ENCODE measurements around the gene EGFL8. TPM values are rescaled to one million over a fixed set of nuclear protein-coding genes. Genes with fewer than 3 reads are reported as not detected.

Gene EGFL8
- total RNA-seq (2022) (18.8 and 20.2 TPM in 2 replicates), Bru-seq, nascent RNA (percentile 68 among the genes with signal in this experiment), BruChase-seq, experiment 1, labeled RNA remaining after a 6-hour chase (percentile 73 among the genes with signal in this experiment), BruChase-seq, experiment 2, labeled RNA remaining after a 2-hour chase (percentile 90 among the genes with signal in this experiment)
- long read RNA-seq, partial matches to known transcripts = 0 of 4 reads
- long read RNA-seq, other reads (novel, unspliced or antisense) = 2 of 4 reads

GRCh38 chr6:32164295-32164694 is at the start of gene EGFL8:
EGFL8 (plus strand) TSS chr6:32164595; CDS start chr6:32166166, 1,571 bp downstream.
- BruUV-seq (replicated peaks) = no TSS peak
- Mint-ChIP-seq H3K9me3 (ENCODE audit: low read depth, unreplicated experiment) (no peaks in the 10 kb centered on the region), H3K27ac (ENCODE audit: unreplicated experiment) (no peak within 1 kb of the TSS), H3K4me3 (ENCODE audit: low read depth, unreplicated experiment) (no peak within 1 kb of the TSS), H3K36me3 (ENCODE audit: insufficient read depth, unreplicated experiment) (peaks cover 31% of the 10 kb centered on the region), H3K4me1 (ENCODE audit: low read depth, unreplicated experiment) (no peaks in the 10 kb centered on the region), H3K27me3 (ENCODE audit: unreplicated experiment) (no peaks in the 10 kb centered on the region)
- TF ChIP-seq CTCF (IDR thresholded peaks at IDR 0.05; ENCODE audit: unreplicated experiment) = no peak
- intact Hi-C loops (cut with micrococcal nuclease; ENCODE audit: unreplicated experiment) = no loop called here
- CTCF ChIA-PET = interaction anchor here (0.5 kb wide), 1 partner anchor 63 kb away, joined by 6 read pairs; no protein-coding TSS in a partner anchor
- no peak for DNase-seq

DNA sequence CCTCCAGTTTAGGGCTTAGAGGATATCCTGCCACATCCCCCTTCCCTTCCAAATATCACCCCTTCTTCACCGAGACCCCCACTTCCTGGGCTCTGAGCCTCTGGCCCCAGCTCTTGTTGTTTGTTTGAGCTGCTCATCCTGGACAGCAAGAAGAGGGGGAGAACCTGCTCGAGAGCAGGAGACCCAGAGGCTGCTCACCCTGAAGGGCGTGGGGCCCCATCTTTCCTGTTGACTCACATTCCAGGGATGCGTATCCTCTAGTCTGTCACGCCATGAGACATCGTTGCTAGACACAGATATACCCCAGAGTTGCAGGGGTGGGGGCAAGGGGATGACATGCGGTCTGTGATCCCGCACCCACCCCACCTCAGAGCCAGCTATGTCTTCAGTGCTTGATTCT is 49.6 kb upstream of the EGFL8 start:
- no peak overlapping the region for H3K4me3 Mint-ChIP-seq (ENCODE audit: low read depth, unreplicated experiment)
- no TSS peak for BruUV-seq (replicated peaks)
- H3K4me1 Mint-ChIP-seq (ENCODE audit: low read depth, unreplicated experiment) = peaks cover 11% of the 10 kb centered on the region
- CTCF ChIA-PET = interaction anchor here (0.5 to 0.6 kb wide), 3 partner anchors 9 to 219 kb away, joined by 3 to 5 read pairs (median 3); no protein-coding TSS in a partner anchor
- H3K36me3 Mint-ChIP-seq (ENCODE audit: insufficient read depth, unreplicated experiment) = peaks cover 36% of the 10 kb centered on the region
- H3K27ac Mint-ChIP-seq (ENCODE audit: unreplicated experiment) = no peak overlapping the region
- intact Hi-C loops (cut with micrococcal nuclease; ENCODE audit: unreplicated experiment) = loop anchor here (10.0 kb wide), 1 partner anchor 120 kb away; no protein-coding TSS in a partner anchor
- TF ChIP-seq CTCF (IDR thresholded peaks at IDR 0.05; ENCODE audit: unreplicated experiment) = no peak
- H3K27me3 Mint-ChIP-seq (ENCODE audit: unreplicated experiment) = peaks cover 6% of the 10 kb centered on the region
- DNase-seq = no peak
- no peaks in the 10 kb centered on the region for H3K9me3 Mint-ChIP-seq (ENCODE audit: low read depth, unreplicated experiment)

- Mint-ChIP-seq H3K4me3 (ENCODE audit: low read depth, unreplicated experiment) (no peak overlapping the region), H3K9me3 (ENCODE audit: low read depth, unreplicated experiment) (no peaks in the 10 kb centered on the region), H3K27ac (ENCODE audit: unreplicated experiment) (no peak overlapping the region), H3K36me3 (ENCODE audit: insufficient read depth, unreplicated experiment) (peaks cover 39% of the 10 kb centered on the region), H3K27me3 (ENCODE audit: unreplicated experiment) (no peaks in the 10 kb centered on the region), H3K4me1 (ENCODE audit: low read depth, unreplicated experiment) (peaks cover 13% of the 10 kb centered on the region)
- TF ChIP-seq CTCF (IDR thresholded peaks at IDR 0.05; ENCODE audit: unreplicated experiment) = no peak
- intact Hi-C loops (cut with micrococcal nuclease; ENCODE audit: unreplicated experiment) = loop anchor here (10.0 kb wide), 1 partner anchor 119 kb away; no protein-coding TSS in a partner anchor
- no peak for DNase-seq
- TSS peak; percentile 15 for BruUV-seq (replicated peaks)
- CTCF ChIA-PET = interaction anchor here (0.6 to 1.2 kb wide), 3 partner anchors 9 to 164 kb away, joined by 3 read pairs; no protein-coding TSS in a partner anchor
Measured at GRCh38 chr6:32115623-32116022, 48.8 kb upstream of the EGFL8 start.

- CTCF ChIA-PET = interaction anchor here (1.0 to 4.4 kb wide), 5 partner anchors 10 to 79 kb away, joined by 3 to 39 read pairs (median 3); partner anchors contain the start of genes ATF6B and FKBPL
- TF ChIP-seq CTCF (IDR thresholded peaks at IDR 0.05; ENCODE audit: unreplicated experiment) = peak; percentile 49
- no TSS peak for BruUV-seq (replicated peaks)
- H3K4me3 Mint-ChIP-seq (ENCODE audit: low read depth, unreplicated experiment) = no peak overlapping the region
- peaks cover 48% of the 10 kb centered on the region for H3K36me3 Mint-ChIP-seq (ENCODE audit: insufficient read depth, unreplicated experiment)
- H3K4me1 Mint-ChIP-seq (ENCODE audit: low read depth, unreplicated experiment) = peaks cover 13% of the 10 kb centered on the region
- H3K27ac Mint-ChIP-seq (ENCODE audit: unreplicated experiment) = no peak overlapping the region
- peak; percentile 62 for DNase-seq
- intact Hi-C loops (cut with micrococcal nuclease; ENCODE audit: unreplicated experiment) = loop anchor here (10.0 kb wide), 1 partner anchor 118 kb away; no protein-coding TSS in a partner anchor
- H3K27me3 Mint-ChIP-seq (ENCODE audit: unreplicated experiment) = no peaks in the 10 kb centered on the region
- no peaks in the 10 kb centered on the region for H3K9me3 Mint-ChIP-seq (ENCODE audit: low read depth, unreplicated experiment)
Measured at GRCh38 chr6:32116674-32117073, 47.7 kb upstream of the EGFL8 start.
